Right hindlimb (tissue), 1 donor: Measurements from ENCODE around the gene NCBP2.
"Not testable (repeated sequence)": the region's sequence is repeated elsewhere in the genome, so short reads cannot be mapped to it uniquely, and the experiment has no call there.

Experiments
- DNase-seq: peaks from one replicate; pipeline ENCODE4 v3.0.0-alpha.2; 2018

Gene NCBP2

DNA sequence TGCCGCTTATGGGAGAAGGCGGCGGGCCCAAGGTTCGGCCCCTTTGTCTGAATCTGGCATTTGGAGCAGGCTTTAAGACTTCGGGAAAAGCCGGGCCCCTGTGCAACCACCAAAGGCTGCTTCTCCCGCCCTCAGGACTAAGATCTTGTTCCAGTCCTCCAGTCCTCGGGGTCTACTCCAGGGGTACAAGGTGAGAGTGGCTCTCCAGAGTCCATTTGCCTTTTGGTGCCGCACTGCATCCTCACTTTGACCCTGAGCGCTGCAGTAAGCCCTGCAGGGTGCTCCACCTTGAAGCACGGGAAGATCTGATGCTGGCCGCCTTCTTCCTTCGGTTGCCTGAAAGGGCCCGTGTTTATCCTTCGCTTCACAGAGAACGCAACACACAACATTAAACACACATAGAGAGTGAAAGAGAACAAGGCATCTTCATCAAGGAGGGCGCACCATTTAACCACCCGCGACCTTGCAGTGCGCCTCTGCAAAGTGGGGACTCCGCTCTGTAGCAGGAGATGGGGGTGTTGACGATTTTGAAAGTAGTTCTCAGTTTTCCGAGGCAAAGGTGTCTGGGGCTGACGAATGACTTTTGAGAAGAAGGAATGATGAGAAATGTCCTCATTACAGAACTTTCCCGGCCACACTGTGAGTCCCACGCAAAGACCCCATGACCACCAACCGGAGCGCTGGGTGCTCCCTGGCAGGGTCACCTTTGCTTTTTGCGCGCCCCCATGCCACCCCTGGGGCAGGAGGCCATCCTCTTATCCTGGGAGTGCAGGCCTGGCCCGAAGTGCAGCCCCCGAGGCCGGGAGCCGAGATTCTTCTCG, 25.3 kb upstream of the NCBP2 start:
- no peak for DNase-seq

DNA sequence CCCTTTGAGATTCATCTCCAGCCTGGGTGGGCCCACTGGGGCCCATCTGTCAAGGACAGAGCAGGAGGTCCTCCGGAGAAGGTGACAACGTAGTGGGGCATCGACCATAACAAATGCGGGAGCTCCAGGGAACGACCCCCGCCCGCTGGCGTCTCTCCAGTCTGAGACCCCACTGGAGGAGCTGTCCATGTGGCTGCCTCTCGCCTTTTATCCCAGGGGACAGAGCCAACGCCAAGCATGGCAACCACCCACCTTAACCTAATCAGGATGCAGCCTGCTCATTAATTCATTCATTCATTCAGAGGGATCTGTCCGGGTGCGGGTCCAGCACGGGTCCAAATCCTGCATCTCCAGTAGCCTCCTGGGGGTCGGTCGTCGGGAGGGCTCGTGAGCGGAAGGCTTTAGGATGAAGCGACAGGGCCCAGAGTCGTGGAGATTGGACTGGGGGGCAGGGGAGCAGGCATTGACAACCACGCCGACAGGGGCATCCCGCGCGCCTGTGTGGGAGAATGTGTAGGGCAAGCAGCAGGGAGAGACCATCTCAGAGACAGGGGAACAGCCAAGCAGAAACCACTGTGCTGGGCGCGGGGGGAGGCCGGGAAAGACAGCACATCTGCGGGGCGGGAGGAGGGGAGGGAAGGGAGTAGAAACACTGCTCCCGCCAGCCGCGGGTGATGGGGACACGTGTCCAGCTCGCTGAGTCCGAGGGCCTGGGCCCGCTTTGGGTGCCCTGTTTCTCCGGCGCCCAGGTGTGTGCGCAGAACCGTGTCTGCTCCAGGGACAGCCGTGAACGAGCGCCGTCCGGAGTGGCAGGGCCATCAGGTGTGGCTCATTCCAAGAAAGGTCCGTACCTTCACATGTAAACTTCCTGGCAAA, 24.4 kb upstream of the NCBP2 start:
- DNase-seq = no peak

DNA sequence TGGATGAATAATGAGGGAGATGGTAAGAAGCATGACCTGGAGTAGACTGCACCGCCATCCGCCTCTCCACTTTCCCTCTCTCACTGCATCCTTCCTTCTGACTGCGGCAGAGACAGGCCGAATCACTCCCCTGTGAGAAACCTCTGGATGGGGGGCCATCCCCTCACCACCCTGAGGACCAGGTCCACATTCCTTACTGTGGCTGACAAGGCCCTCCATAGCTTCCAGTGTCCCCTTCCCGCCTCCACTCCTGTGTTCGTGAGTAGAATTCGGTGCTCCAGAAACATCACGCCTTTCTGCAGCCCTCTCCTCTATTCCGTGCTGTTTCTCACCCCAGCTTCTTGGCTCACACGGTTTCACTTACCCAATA, 23.5 kb upstream of the NCBP2 start:
- no peak for DNase-seq

DNA sequence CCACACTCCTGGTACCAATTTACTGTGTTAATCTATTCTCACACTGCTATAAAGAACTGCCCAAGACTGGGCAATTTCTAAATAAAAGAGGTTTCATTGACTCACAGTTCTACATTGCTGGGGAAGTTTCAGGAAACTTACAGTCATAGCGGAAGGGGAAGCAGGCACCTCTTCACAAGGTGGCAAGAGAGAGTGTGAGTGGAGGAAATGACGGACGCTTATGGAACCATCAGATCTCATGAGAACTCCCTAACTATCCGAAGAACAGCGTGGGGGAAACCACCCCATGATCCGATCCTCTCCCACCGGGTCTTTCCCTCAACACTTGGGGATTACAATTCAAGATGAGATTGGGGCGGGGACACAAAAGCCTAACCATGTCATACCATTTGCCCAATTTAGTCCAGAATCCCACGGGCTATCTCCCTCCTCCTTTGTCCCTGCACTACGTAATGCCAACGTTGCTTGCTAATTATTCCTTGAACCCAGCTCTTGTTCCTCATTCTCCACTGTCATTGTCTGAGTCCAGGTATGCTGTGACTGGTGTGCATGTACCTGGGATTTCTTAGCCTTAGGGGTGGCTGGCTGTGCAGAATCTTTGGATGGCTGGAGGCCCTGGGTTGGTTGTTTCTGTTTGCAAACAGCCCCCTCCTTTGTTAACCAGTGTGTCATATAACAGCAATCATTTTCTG, 22.9 kb upstream of the NCBP2 start:
- DNase-seq = no peak

DNA sequence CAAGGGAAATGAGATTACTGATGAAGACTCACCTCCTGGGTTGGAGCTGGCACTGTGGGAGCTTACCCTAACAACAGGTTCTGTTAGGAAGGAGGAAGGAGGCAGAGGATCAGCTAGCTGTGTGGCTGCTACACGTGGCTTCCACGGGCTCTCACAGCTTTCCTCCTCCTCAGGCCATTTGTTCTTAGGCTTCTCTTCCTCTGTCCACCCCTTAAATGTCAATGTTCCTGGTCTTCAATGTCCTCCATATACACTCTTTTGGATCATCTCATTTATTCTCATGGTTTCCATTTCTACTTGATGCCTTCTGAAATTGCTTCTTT, 21.3 kb upstream of the NCBP2 start:
- DNase-seq = no peak

DNA sequence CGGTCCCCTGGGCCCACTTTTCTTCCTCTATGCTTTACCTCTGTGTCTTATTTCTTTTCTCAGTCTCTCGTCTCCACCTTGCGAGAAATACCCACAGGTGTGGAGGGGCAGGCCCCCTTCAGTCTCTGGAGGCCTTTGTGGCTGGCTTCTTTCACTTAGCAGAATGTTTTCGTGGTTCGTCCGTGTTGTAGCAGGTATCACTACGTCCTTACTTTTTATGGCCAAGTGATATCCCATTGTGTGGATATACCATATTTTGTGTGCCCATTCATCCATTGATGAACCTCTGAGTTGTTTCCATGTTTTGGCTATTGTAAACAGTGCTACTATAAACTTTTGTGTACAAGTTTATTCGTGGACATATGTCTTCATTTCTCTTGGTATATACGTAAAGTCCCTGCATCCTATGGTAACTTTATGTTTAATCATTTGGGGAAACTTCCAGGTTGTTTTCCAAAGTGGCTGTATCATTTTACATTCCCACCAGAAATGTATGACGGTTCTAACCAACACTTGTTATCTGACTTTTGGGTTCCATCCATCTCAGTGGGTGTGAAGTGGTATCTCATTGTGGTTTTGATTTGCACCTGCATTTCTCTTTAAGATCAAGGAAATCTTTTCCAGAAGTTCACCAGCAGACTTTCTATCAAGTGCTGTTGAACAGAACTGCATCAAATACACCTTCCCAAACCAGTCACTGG, 20.8 kb upstream of the NCBP2 start:
- DNase-seq = no peak

DNA sequence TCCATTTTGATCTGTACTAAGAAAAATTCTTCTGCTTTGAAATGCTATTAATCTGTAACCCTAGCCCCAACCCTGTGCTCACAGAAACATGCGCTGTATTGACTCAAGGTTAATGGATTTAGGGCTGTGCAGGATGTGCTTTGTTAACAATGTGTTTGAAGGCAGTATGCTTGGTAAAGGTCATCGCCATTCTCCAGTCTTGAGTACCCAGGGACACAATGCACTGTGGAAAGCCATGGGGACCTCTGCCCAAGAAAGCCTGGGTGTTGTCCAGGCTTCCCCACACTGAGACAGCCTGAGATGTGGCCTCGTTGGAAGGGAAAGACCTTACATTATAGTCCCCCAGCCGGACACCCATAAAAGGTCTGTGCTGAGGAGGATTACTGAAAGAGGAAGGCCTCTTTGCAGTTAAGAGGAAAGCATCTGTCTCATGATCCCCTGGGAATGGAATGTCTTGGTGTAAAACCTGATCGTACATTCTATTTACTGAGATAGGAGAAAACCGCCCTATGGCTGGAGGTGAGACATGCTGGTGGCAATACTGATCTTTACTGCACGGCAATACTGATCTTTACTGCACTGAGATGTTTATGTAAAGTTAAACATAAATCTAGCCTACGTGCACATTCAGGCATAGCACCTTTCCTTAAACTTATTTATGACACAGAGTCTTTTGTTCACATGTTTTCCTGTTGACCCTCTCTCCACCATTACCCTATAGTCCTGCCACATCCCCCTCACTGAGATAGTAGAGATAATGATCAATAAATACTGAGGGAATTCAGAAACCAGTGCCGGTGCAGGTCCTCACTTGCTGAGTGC, 20.0 kb upstream of the NCBP2 start:
- no peak for DNase-seq

DNA sequence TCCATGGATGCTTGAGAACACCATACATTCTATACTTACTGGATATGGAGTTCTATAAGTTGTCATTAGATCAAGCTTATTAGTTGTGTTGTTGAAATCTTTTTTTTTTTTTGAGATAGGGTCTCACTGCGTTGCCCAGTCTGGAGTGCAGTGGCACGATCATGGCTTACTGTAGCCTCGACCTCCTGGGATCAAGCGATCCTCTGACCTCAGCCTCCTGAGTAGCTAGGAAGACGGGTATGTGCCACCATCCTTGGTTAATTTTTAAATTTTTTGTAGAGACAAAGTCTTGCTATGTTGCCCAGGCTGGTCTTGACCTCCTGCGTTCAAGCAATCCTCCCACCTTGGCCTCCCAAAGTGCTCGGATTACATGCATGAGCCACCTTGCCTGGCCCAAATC, 12.5 kb upstream of the NCBP2 start:
- no peak for DNase-seq

DNA sequence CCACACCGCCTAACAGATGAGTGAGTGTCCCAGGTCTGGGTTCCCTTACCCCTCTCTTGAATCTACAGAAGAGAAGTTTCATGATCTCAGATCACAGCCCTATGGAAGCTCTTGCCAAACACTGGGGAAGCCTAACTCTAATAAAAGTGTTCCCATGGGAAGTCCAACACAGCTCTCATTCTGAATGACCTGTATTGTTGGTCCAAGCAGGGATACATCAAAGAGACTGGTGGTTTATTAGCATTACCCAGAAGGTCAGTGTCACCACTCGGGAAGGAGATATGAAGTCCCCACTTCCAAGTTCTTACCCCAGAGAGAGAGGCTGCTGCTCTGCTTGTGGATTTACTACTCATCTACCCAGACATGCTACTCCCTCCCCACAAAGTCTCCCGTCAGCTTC, 9.0 kb upstream of the NCBP2 start:
- DNase-seq = no peak

DNA sequence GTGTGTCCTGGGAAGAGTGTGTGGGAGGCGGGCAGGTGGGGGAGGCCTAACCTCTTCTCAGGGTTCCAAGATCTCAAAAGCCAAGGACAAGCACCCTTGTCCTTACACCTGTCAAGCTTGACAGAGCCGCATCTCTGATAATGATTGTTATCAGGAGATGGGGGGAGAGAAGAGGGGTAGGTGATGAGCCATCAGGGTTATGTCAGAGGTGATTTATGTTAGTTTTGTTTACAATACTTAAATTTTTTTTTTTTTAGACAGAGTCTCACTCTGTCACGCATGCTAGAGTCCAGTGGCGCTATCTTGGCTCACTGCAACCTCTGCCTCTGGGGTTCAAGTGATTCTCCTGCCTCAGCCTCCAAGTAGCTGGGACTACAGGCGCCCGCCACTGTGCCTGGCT, 7.4 kb upstream of the NCBP2 start:
- DNase-seq = no peak

DNA sequence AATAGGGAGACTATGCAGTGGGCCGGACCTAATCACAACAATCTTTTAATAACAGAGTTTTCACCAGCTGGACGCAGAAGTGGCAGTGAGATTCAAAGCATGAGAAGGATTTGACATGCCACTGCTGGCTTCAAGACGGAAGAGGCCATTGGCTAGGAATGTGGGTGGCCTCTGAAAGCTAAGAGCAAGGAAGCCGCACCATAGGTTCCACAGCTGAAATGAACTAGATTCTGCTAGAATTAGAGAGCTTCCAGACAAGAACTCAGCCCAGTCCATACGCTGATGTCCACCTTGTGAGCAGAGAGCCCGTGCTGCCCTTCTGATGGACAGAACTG, 6.9 kb upstream of the NCBP2 start:
- DNase-seq = no peak

DNA sequence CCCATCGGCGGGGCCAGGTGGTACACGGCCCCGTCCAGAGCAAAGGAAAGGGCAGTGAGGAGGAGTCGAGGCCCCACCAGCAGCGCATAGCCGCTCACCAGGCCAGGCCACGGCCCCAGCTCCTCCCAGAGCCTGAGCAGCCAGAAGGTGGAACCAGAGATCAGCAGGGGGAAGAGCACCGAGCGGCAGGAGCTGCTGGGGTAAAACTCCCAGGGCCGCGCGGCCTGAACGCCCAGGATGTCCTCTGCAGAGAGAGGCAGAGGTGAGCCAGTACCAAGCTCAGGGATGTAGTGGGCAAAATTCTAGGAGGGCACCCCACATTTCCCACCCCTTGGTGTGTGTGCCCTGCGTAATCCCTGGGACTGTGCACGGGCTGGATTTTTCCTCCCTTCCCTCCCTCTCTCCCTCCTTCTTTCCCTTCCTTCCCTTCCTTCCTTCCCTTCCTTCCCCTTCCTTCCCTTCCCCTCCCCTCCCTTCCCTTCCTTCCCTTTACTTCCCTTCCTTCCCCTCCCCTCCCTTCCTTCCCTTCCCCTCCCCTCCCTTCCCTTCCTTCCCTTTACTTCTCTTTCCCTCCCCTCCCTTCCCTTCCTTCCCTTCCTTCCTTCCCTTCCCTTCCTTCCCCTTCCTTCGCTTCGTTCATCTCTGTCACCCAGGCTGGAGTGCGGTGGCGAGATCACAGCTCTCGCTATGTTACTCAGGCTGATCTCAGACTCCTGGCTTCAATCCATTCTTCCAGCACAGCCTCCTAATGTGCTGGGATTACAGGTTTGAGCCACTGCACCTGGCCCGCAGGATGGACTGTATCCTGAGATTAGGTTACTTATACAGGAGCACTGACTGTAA, 6.3 kb upstream of the NCBP2 start:
- no peak for DNase-seq

DNA sequence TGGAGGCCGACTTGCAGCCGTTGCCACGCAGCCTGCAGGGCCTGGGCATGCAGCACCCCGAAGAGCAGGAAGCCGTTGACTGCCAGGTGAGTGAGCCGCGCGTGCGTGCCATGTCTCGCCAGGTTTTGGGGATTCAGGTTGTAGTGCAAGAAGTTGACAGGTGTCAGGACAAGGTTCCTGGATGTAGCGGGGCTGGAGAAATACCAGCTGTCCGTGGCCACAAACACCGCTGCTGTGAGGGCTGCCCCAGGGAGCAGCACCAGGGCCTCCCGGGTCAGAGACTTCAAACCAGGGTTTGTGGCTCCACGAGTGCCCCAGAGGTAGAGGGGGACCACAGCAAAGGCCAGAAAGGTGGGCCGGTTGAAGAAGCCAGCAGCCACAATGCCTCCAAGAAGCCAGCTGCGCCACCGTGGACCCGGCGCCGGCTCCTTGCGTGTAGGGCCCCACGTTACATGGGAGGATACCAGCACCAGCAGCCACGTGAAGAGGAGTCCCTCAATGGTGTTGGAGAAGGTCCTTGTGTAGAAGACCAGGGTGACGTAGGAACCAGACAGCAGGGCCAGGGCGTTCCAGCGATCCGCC, 5.6 kb upstream of the NCBP2 start:
- no peak for DNase-seq

DNA sequence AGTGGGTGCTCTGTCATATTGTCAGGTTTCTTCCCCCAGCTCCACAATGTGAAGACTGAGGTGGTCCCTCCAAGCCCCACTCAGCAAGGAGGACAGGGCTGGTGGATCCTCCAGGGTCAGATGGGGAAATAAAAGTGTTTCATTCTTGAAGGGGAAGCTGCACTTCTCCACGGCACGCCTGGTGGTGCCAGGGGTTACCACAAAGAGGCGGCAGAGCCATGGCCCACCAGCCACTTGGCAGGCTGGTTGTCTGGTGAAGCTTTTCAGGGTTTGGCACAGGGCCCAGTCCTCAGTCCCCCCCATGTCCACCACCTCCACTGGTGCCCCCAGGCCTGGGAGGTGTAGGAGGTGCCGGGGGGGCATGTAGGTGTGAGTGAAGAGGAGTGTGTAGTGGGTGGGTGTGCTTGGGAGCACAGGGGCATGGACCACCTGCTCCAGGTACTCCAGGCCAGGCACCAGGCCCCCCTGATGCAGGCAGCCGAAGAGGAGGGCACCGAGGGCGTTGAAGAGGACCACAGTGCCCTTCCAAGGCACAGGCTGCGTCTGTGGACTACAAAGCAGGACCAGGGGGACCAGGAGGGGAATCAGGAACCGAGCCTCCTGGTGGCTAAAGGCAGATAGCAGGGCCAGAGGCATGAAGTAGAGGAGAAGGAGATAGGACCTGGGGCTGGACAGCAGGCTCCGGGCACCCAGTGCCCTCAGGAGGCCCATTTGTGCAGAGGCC, 5.0 kb upstream of the NCBP2 start:
- no peak for DNase-seq

DNA sequence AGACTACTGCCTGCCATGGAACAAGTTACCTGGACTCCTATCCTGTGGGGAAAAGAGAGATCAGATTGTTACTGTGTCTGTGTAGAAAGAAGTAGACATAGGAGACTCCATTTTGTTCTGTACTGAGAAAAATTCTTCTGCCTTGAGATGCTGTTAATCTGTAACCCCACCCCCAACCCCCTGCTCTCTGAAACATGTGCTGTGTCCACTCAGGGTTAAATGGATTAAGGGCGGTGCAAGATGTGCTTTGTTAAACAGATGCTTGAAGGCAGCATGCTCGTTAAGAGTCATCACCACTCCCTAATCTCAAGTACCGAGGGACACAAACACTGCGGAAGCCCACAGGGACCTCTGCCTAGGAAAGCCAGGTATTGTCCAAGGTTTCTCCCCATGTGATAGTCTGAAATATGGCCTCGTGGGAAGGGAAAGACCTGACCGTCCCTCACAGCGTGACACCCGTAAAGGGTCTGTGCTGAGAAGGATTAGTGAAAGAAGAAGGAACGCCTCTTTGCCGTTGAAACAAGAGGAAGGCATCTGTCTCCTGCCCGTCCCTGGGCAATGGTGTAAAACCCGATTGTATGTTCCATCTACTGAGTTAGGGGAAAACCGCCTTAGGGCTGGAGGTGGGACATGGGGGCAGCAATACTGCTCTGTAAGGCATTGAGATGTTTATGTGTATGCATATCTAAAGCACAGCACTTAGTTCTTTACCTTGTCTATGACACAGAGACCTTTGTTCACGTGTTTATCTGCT, 1.9 kb upstream of the NCBP2 start:
- not testable (repeated sequence) for DNase-seq

DNA sequence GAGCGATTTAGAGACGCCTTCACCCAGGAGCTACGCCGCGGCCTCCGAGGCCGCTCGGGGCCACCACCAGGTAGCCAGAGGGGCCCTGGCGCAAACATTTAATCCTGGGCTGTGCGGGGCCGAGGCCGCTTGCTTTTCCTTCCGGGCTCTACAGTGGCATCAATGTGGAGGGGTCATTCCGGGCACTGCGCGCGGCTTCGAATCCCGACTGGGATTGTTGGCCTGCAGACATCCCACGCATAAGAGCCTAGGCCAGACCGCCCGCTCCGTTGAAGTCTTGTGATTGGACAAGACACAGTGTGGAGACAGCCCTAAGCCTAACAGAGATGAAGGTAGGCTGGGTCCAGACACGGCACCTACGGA, 568 bp upstream of the NCBP2 start:
- no peak for DNase-seq

DNA sequence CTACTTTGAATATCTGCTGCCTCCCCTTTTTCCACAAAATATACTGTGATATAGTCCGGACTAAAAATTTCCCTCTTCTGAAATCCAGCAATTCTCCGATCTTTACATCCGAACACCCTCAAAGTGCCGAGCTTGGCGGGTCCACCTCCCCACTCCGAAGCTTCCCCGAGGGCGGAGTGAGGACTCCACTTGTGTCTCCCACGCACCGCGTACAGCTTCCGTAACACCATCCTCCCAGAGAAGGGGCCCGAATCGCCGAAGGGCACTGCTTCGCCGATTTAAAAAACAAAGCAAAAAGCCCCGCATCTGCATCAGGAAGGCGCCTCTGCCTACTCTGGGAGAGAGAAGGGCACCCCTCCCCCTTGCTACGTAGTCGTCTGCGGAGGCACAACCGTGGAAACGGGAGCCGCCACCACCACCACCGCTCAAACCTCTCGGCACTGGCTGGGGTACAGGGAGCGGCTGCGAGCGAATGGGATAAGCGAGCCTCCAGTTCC, 551 bp downstream of the NCBP2 start:
- no peak for DNase-seq

DNA sequence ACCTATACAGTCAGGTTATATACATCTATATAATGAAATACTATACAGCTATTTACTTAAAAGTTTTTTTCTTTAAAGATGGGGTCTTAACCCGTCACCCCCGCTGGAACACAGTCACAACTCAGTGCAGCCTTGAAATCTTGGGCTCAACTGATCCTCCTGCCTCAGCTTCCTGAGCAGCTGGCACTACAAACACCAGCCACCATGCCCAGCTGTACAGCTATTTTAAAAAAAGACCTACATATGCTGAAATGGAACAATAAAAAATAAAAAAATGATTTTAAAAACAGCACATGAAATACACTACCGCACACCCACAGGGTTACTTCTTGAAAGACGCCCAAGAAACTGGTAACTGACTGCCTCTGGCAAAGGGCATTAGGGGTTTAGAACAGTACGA, 3.8 kb downstream of the NCBP2 start:
- no peak for DNase-seq

DNA sequence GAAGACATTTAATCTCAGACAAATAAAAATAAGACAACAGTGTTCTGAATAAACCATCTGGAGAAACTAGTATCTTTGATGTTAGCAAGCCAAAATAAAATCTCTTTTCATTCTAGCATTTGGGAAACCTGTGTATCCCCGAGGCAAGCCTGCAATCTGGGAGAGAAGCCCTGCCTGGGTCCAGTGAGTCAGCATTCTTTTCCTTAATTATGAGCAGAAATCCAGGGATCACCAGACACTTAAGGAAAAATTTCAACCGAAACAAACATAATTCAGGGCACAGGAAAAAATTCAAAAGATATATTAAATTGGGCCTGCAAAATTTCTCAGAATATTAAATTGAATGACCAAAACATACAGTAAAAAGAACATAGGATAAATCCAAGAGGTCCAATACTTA, 4.2 kb downstream of the NCBP2 start:
- no peak for DNase-seq

DNA sequence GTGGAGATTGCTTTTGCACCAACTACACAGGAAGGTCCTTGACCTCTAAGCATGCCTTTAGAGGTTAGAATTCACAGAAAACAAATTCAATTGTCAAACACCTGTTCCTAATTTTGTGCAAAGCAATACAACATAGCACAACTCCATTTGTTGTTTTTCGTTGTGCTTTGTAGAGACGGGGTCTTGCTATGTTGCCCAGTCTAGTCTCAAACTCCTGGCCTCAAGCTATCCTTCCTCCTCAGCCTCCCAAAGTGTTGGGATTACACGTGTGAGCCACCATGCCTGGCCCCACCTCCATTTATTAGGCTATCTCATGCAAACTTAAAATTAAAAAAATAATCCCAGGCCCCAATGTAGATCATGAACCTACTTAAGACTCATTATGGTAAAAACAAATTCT, 6.0 kb downstream of the NCBP2 start:
- no peak for DNase-seq
